Right atrium auricular region (tissue), 2 donors: Measurements from ENCODE around the gene PRRC2A. TPM values are rescaled to one million over a fixed set of nuclear protein-coding genes. Genes with fewer than 3 reads are reported as not detected.
A peak's percentile ranks its signal among the peaks of the same experiment; 100 is the strongest.

Experiments used
- DNase-seq: peaks from one replicate; pipeline ENCODE4 v3.0.0-alpha.2; 2019; ENCODE audit warnings: low spot score
- H3K27ac ChIP-seq, 2 donors: fragments of 200-600 bp; sonication (generic); 1 replicate in 1 of 2; 2 replicates in 1 of 2; pipeline ENCODE4 v1.5.1; 2016 to 2019
- H3K27me3 ChIP-seq, 2 donors: fragments of 200-600 bp; sonication (generic); one replicate each; pipeline versions ENCODE4 v1.5.1 to v1.6.0; 2017 to 2019
- H3K36me3 ChIP-seq: fragments of 200-600 bp; sonication (generic); one replicate; pipeline ENCODE4 v1.5.1; 2016
- H3K4me1 ChIP-seq, 2 donors: fragments of 200-600 bp; sonication (generic); one replicate each; pipeline versions ENCODE4 v1.5.1 to v1.6.0; 2017 to 2019
- H3K4me3 ChIP-seq, 2 donors: fragments of 200-600 bp; sonication (generic); 1 replicate in 1 of 2; 2 replicates in 1 of 2; pipeline ENCODE4 v1.5.1; 2017 to 2019; ENCODE audit warnings: mild to moderate bottlenecking in 1 of 2, moderate library complexity in 1 of 2
- H3K9me3 ChIP-seq, 2 donors: fragments of 200-600 bp; sonication (generic); one replicate each; pipeline ENCODE4 v1.5.1; 2019
- total RNA-seq, 2 donors: library from RNA; depleted of rRNA; stranded (reverse); fragments of >200 nt; gene quantifications; one replicate each; pipeline ENCODE4 v1.1.0, GENCODE V29; 2016
- TF ChIP-seq, protein P1 (sequence below), 2 donors: fragments of 200-600 bp; sonication (generic); IDR thresholded peaks; one replicate each; pipeline ENCODE4 v1.5.1; 2019; ENCODE audit warnings: antibody characterized with exemption in 2 of 2

PRRC2A gene
- total RNA-seq, 2 donors from 2014 or later, result 61.0 to 96.7 TPM

DNA sequence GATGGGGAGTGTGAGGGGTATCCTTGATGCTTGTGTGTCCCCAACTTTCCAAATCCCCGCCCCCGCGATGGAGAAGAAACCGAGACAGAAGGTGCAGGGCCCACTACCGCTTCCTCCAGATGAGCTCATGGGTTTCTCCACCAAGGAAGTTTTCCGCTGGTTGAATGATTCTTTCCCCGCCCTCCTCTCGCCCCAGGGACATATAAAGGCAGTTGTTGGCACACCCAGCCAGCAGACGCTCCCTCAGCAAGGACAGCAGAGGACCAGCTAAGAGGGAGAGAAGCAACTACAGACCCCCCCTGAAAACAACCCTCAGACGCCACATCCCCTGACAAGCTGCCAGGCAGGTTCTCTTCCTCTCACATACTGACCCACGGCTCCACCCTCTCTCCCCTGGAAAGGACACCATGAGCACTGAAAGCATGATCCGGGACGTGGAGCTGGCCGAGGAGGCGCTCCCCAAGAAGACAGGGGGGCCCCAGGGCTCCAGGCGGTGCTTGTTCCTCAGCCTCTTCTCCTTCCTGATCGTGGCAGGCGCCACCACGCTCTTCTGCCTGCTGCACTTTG lies 45.1 kb upstream of the PRRC2A start, which contains the start of gene TNF:
TSS of gene TNF (plus strand) at position 231 of the 567 bp plus-strand sequence. CDS start at position 408, 177 bp downstream.
- Histone ChIP-seq H3K9me3 (no peaks in the 10 kb centered on the region), H3K36me3 (no peaks in the 10 kb centered on the region), H3K27me3 (no peaks in the 10 kb centered on the region), H3K27ac (peak within 1 kb of the TSS; percentile 35 to 39), H3K4me3 (peak within 1 kb of the TSS; percentile 25 to 42), H3K4me1 (peaks cover 0 to 1% of the 10 kb centered on the region in 2 donors)
- TF ChIP-seq, protein P1, sequence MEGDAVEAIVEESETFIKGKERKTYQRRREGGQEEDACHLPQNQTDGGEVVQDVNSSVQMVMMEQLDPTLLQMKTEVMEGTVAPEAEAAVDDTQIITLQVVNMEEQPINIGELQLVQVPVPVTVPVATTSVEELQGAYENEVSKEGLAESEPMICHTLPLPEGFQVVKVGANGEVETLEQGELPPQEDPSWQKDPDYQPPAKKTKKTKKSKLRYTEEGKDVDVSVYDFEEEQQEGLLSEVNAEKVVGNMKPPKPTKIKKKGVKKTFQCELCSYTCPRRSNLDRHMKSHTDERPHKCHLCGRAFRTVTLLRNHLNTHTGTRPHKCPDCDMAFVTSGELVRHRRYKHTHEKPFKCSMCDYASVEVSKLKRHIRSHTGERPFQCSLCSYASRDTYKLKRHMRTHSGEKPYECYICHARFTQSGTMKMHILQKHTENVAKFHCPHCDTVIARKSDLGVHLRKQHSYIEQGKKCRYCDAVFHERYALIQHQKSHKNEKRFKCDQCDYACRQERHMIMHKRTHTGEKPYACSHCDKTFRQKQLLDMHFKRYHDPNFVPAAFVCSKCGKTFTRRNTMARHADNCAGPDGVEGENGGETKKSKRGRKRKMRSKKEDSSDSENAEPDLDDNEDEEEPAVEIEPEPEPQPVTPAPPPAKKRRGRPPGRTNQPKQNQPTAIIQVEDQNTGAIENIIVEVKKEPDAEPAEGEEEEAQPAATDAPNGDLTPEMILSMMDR (IDR thresholded peaks at IDR 0.05), result no peak
- peak; percentile 69 for DNase-seq

DNA sequence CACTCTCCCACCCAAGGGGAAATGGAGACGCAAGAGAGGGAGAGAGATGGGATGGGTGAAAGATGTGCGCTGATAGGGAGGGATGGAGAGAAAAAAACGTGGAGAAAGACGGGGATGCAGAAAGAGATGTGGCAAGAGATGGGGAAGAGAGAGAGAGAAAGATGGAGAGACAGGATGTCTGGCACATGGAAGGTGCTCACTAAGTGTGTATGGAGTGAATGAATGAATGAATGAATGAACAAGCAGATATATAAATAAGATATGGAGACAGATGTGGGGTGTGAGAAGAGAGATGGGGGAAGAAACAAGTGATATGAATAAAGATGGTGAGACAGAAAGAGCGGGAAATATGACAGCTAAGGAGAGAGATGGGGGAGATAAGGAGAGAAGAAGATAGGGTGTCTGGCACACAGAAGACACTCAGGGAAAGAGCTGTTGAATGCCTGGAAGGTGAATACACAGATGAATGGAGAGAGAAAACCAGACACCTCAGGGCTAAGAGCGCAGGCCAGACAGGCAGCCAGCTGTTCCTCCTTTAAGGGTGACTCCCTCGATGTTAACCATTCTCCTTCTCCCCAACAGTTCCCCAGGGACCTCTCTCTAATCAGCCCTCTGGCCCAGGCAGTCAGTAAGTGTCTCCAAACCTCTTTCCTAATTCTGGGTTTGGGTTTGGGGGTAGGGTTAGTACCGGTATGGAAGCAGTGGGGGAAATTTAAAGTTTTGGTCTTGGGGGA lies 44.4 kb upstream of the PRRC2A start:
- no peaks in the 10 kb centered on the region for H3K27me3 ChIP-seq
- peaks cover 0 to 5% of the 10 kb centered on the region in 2 donors for H3K4me1 ChIP-seq
- H3K36me3 ChIP-seq, result no peaks in the 10 kb centered on the region
- H3K4me3 ChIP-seq, result peak overlapping the region; percentile 25 to 42
- peak overlapping the region; percentile 35 to 39 for H3K27ac ChIP-seq
- TF ChIP-seq, protein P1 (IDR thresholded peaks at IDR 0.05), result no peak
- DNase-seq, result no peak
- H3K9me3 ChIP-seq, result no peaks in the 10 kb centered on the region

DNA sequence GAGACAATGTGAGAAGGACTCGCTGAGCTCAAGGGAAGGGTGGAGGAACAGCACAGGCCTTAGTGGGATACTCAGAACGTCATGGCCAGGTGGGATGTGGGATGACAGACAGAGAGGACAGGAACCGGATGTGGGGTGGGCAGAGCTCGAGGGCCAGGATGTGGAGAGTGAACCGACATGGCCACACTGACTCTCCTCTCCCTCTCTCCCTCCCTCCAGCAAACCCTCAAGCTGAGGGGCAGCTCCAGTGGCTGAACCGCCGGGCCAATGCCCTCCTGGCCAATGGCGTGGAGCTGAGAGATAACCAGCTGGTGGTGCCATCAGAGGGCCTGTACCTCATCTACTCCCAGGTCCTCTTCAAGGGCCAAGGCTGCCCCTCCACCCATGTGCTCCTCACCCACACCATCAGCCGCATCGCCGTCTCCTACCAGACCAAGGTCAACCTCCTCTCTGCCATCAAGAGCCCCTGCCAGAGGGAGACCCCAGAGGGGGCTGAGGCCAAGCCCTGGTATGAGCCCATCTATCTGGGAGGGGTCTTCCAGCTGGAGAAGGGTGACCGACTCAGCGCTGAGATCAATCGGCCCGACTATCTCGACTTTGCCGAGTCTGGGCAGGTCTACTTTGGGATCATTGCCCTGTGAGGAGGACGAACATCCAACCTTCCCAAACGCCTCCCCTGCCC lies 43.5 kb upstream of the PRRC2A start:
- no peaks in the 10 kb centered on the region for H3K36me3 ChIP-seq
- H3K4me3 ChIP-seq, result no peak overlapping the region
- TF ChIP-seq, protein P1 (IDR thresholded peaks at IDR 0.05), result no peak
- H3K27me3 ChIP-seq, result no peaks in the 10 kb centered on the region
- no peaks in the 10 kb centered on the region for H3K9me3 ChIP-seq
- no peak overlapping the region for H3K27ac ChIP-seq
- DNase-seq, result no peak
- H3K4me1 ChIP-seq, result peaks cover 0 to 13% of the 10 kb centered on the region in 2 donors

DNA sequence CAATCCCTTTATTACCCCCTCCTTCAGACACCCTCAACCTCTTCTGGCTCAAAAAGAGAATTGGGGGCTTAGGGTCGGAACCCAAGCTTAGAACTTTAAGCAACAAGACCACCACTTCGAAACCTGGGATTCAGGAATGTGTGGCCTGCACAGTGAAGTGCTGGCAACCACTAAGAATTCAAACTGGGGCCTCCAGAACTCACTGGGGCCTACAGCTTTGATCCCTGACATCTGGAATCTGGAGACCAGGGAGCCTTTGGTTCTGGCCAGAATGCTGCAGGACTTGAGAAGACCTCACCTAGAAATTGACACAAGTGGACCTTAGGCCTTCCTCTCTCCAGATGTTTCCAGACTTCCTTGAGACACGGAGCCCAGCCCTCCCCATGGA lies 42.9 kb upstream of the PRRC2A start:
- H3K4me1 ChIP-seq, result peaks cover 0 to 18% of the 10 kb centered on the region in 2 donors
- no peaks in the 10 kb centered on the region for H3K9me3 ChIP-seq
- H3K4me3 ChIP-seq, result no peak overlapping the region
- no peaks in the 10 kb centered on the region for H3K36me3 ChIP-seq
- H3K27me3 ChIP-seq, result no peaks in the 10 kb centered on the region
- DNase-seq, result no peak
- H3K27ac ChIP-seq, result no peak overlapping the region
- TF ChIP-seq, protein P1 (IDR thresholded peaks at IDR 0.05), result no peak

DNA sequence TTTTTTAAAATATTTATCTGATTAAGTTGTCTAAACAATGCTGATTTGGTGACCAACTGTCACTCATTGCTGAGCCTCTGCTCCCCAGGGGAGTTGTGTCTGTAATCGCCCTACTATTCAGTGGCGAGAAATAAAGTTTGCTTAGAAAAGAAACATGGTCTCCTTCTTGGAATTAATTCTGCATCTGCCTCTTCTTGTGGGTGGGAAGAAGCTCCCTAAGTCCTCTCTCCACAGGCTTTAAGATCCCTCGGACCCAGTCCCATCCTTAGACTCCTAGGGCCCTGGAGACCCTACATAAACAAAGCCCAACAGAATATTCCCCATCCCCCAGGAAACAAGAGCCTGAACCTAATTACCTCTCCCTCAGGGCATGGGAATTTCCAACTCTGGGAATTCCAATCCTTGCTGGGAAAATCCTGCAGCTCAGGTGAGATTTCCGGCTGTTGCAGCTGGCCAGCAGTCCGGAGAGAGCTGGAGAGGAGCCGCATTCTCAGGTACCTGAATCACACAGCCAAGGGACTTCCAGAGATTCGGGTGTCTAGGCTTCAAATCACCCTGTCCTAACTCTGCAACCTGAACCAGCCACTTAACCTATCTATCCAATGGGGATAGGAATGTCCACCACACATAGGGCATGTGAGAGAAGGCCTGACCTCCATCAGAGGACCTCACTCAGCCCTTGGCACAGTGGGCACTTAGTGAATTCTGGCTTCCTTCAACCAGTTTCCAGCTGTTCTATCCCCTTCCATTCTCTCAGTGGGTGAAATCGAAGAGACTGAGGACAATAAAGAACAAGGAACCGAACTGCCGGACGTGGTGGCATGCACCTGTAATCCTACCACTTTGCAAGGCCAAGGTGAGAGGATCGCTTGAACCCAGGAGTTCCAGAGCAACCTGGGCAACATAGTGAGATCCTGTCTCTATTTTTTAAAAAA lies 42.1 kb upstream of the PRRC2A start:
- Histone ChIP-seq H3K9me3 (no peaks in the 10 kb centered on the region), H3K27me3 (no peaks in the 10 kb centered on the region), H3K27ac (no peak overlapping the region), H3K36me3 (no peaks in the 10 kb centered on the region), H3K4me3 (no peak overlapping the region), H3K4me1 (peaks cover 0 to 18% of the 10 kb centered on the region in 2 donors)
- TF ChIP-seq, protein P1 (IDR thresholded peaks at IDR 0.05), result no peak
- no peak for DNase-seq
